ENCODE measurements around the gene OXNAD1. TPM values are rescaled to one million over a fixed set of nuclear protein-coding genes. Genes with fewer than 3 reads are reported as not detected.

Gene OXNAD1
- total RNA-seq, 1 experiment from 2014 or later = 12.1 TPM

GRCh38 chr3:16255326-16255725, 9.7 kb upstream of the OXNAD1 start:
- no peak for ATAC-seq

More at GRCh38 chr3:16255326-16255725, 9.7 kb upstream of the OXNAD1 start:
- no peaks in the 10 kb centered on the region for H3K4me1 ChIP-seq (ENCODE audit: control insufficient read depth in 1 of 2, insufficient read depth in 2 of 2, low read length in 2 of 2)
- no peaks in the 10 kb centered on the region for H3K27me3 ChIP-seq (ENCODE audit: insufficient read depth, low read length)
- no peaks in the 10 kb centered on the region for H3K79me2 ChIP-seq (ENCODE audit: insufficient read depth, low read length)
- POLR2A ChIA-PET = no interaction called here
- CTCF ChIA-PET = interaction anchor here (1.0 kb wide), 1 partner anchor 10 kb away, joined by 4 read pairs; the partner anchor contains the start of genes DPH3 and OXNAD1
- intact Hi-C loops (cut with micrococcal nuclease) = no loop called here
- H3K36me3 ChIP-seq (ENCODE audit: control insufficient read depth in 1 of 2, insufficient read depth in 2 of 2, low read length in 2 of 2) = peaks cover 3 to 6% of the 10 kb centered on the region in 2 experiments
- no peak for DNase-seq (ENCODE audit: low read depth, low spot score)
- no TSS peak for BruUV-seq (replicated peaks)
- H3K27ac ChIP-seq (ENCODE audit: low read depth, low read length) = no peak overlapping the region
- no peak overlapping the region for H3K4me3 ChIP-seq (replicated peaks in 1 of 2; ENCODE audit: low read depth in 1 of 2, low read length in 2 of 2)
- H3K9me2 ChIP-seq (ENCODE audit: insufficient read depth) = no peaks in the 10 kb centered on the region
- no peak overlapping the region for H3K9ac ChIP-seq (ENCODE audit: low read length)
- no peak overlapping the region for H3K4me2 ChIP-seq (ENCODE audit: low read length)
- RAD21 ChIA-PET (ENCODE audit: low non-redundant PET in 1 of 2, low total read pairs in 2 of 2, uncharacterized antibody in 2 of 2, unreplicated experiment in 2 of 2) = no interaction called here
- H3K9me3 ChIP-seq (ENCODE audit: control insufficient read depth in 1 of 2, insufficient read depth in 1 of 2, low read depth in 1 of 2, low read length in 2 of 2) = no peaks in the 10 kb centered on the region
- H2AFZ ChIP-seq (ENCODE audit: low read depth, low read length, poor library complexity, severe bottlenecking) = no peak overlapping the region
- TF ChIP-seq ATF3 (IDR thresholded peaks at IDR 0.05) (no peak), ZNF274 (IDR thresholded peaks at IDR 0.05; ENCODE audit: low read depth, low read length) (no peak), EGR1 (IDR thresholded peaks at IDR 0.05; ENCODE audit: low read depth) (no peak), EZH2 (IDR thresholded peaks at IDR 0.05) (no peak), EZH2phosphoT487 (IDR thresholded peaks at IDR 0.05; ENCODE audit: borderline replicate concordance) (no peak), CTCF (IDR thresholded peaks at IDR 0.05 in 2 of 3, conservative IDR thresholded peaks at IDR 0.05 in 1 of 3; ENCODE audit: borderline replicate concordance in 1 of 3, insufficient read depth in 1 of 3, low read depth in 2 of 3, low read length in 2 of 3) (no peak), REST (IDR thresholded peaks at IDR 0.05; ENCODE audit: low read depth) (no peak)
- no peaks in the 10 kb centered on the region for H4K20me1 ChIP-seq (ENCODE audit: insufficient read depth)

All from HCT116 (cell line).